Measurements from ENCODE around the gene STAT5B. TPM values are rescaled to one million over a fixed set of nuclear protein-coding genes. Genes with fewer than 3 reads are reported as not detected.

STAT5B gene
- 19.7 and 23.1 TPM in 2 replicates for total RNA-seq

GRCh38 chr17:42276359-42276608 lies at the start of gene STAT5B:
Gene STAT5B, minus strand, starts transcription at chr17:42276391. Its CDS starts 44,264 bp downstream, at chr17:42232127.

GRCh38 chr17:42287977-42288802 lies 12.0 kb upstream of the STAT5B start, which contains the start of gene STAT5A:
Gene STAT5A, plus strand, starts transcription at chr17:42288498. Its CDS starts 914 bp downstream, at chr17:42289412.

GRCh38 chr17:42193969-42194899 lies 82.0 kb downstream of the STAT5B start, which contains the start of gene GHDC:
Gene GHDC, minus strand, starts transcription at chr17:42194494. Its CDS starts 913 bp downstream, at chr17:42193581.

DNA sequence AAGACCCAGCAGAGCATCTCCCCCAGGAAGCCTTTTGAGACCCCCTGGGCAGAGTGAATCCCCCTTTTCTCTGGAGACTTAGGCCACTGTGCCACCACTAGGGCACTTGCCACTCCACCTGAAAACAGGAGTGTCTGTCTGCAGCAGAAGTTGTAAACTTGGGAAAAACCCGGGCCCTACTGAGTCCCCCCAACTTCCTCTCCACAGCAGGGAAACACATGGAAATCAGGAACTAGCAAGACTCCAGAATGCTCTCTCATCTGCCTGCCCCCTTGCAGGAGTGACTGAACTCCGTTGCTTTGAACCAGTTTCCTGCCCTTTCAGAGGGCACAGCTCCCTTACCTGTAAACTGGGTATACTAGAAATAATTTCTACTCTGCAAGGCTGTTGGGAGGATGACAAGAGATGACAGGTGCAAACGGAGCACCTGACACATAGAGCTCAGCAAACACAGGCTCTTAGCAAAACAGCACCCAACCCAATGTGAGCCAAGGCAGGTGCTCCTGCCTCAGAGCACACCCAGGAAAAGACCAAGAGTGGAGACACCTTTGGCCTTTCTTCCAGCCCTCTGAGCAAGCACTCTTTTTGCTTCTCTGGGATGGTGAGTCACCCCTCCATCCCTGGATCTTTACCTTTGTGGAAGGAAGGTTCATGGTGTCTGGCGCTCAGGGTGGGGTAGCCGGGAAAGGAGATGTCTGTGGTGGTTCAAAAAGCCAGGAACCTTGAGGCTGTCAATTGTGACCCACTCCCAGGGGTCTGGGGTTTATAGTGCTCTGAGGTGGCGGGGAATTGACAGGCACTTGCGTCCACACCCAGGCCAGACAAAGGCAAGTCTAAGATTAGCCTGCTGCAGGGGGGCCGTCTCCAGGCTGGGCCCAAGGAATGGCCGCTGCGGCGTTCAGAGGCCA lies 91.2 kb downstream of the STAT5B start, which contains the start of gene HCRT:
Gene HCRT (minus strand): TSS at position 740 of the 908 bp plus-strand sequence. CDS start 87 bp downstream, at position 653.

GRCh38 chr17:42180922-42181850 lies 95.0 kb downstream of the STAT5B start, which contains the start of gene KCNH4:
Gene KCNH4, minus strand, starts transcription at chr17:42181142. Its CDS starts 197 bp downstream, at chr17:42180945.

Other genes starting within 250 kb of the STAT5B start
- gene C17orf113, start 225.8 kb downstream of the STAT5B start, total RNA-seq: under 0.01 TPM in 2 replicates
- not detected in 2 replicates for gene ZNF385C, start 177.9 kb downstream of the STAT5B start, total RNA-seq
- gene DHX58, start 163.7 kb downstream of the STAT5B start, total RNA-seq: 9.8 and 9.9 TPM in 2 replicates
- gene KAT2A, start 155.0 kb downstream of the STAT5B start, total RNA-seq: 11.3 and 19.9 TPM in 2 replicates
- not detected in 2 replicates for gene HSPB9, start 153.6 kb downstream of the STAT5B start, total RNA-seq
- 109 and 135 TPM in 2 replicates for gene RAB5C, start 121.4 kb downstream of the STAT5B start, total RNA-seq
- not detected in 2 replicates for gene KCNH4, start 95.2 kb downstream of the STAT5B start, total RNA-seq
- gene HCRT, start 90.9 kb downstream of the STAT5B start, total RNA-seq: not detected in 2 replicates
- gene GHDC, start 81.9 kb downstream of the STAT5B start, total RNA-seq: 15.2 and 34.3 TPM in 2 replicates
- 8.3 and 14.1 TPM in 2 replicates for gene STAT5A, start 12.1 kb upstream of the STAT5B start, total RNA-seq
- 62.3 and 75.7 TPM in 2 replicates for gene STAT3, start 112.1 kb upstream of the STAT5B start, total RNA-seq
- 810 and 847 TPM in 2 replicates for gene CAVIN1, start 146.9 kb upstream of the STAT5B start, total RNA-seq
- 21.3 and 25.7 TPM in 2 replicates for gene ATP6V0A1, start 182.5 kb upstream of the STAT5B start, total RNA-seq